GM18861 (cell line): ENCODE measurements around the gene RNF180.

Experiments used
- ATAC-seq: cut with Tn5 transposase; IDR thresholded peaks from one replicate; pipeline ENCODE4 v1.9.1; 2021; ENCODE audit not compliant: unreplicated experiment

The RNF180 gene

GRCh38 chr5:64165500-64166200 is at the start of gene RNF180:
RNF180 (plus strand) TSS chr5:64165843; CDS start chr5:64200808, 34,965 bp downstream.
- peak; percentile 47 for ATAC-seq

DNA sequence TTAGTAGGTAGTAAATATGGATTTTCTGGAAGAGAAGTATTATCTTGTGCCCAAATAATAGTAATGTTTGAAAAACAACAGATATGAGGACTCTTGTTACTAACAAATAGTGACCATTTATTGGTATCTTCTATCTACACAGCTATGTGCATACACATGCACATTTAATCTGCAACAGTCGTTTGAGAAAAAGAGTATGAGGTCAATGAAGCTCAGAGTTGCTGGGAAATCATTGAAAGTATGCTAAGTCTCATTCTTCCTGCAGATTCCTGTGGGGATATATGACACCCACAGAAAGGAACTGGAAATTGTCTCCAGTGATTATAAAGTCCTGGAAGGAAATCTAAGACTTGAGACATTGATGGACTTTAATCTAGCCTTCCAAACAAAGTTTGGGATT is 40.1 kb upstream of the RNF180 start:
- ATAC-seq = no peak

GRCh38 chr5:64126202-64126741 is 39.4 kb upstream of the RNF180 start:
- no peak for ATAC-seq

DNA sequence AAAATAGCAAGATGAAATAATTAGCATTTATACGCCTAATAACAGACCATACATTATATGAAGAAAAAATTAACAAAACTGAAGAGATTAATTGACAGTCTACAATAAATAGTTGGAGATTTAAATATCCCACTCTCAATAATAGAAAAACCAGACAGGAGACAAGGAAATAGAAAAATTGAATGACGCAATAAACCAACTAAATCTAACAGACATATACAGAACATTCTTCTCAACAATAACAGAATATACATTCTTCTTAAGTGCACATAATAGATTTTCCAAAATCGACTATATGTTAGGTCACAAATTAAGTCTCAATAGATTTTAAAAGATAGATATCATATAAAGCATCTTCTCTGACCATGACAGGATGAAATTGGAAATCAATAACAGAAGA is 25.6 kb upstream of the RNF180 start:
- ATAC-seq = no peak

- ATAC-seq = no peak
Measured at GRCh38 chr5:64144425-64145215, 21.0 kb upstream of the RNF180 start.

DNA sequence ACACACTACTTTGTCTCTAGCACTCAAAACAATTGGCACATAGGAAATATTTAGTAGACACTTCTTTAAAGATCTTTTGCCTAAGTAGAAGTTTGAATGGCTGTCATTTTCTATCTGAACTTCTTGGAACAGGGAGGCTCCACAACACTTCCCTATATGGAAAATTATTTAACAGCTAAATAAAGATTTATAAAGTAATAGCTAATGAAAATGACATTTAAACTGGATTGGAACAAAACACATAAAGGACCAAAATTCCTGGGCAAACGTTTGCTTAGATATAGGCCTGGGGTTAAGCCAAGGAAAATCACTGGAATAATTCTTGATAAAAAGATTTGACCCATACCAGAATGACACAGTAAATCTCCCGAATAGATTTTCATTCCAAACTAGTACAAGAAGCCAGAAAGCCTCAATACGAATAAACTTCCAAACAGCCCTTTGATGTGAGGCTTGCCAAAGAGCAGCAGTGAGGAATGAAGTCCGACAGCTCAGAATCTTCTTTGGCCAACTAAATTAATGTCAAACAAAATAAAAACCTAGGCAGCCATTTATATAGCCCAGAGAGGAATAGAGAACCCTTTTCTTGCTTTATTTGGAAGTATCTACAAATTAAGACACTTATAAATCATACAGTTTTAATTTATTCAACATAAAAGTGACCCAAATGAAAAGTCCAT is 20.3 kb upstream of the RNF180 start:
- no peak for ATAC-seq

- no peak for ATAC-seq
Measured at GRCh38 chr5:64147379-64147778, 18.3 kb upstream of the RNF180 start.

DNA sequence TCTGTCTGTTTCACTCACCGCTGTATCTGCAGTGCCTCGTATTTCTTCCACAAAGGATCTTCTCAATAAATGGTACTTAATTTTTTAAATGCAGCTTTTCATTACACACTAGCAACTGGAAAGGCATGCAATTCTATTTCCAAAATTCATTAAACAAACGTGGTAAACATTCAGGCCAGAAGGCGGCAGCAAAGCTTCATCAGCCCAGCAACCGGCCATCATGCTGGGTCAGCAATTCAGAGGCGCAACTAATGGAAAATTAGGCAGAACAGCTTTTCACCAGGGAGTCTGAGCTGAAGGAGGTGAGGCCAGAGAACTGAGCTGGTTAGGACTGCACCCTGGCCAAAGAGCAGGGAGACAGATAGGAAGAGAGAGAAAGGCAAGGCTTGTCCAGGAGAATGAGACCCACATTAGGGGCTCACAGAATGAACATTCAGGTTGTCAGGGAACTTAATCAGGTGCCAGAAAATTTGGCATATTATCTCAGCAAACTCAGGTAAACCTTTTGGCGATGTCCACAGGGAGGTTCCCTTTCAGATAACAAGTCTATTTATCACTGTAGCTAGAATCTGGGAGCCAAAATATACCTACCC is 17.7 kb upstream of the RNF180 start:
- no peak for ATAC-seq

DNA sequence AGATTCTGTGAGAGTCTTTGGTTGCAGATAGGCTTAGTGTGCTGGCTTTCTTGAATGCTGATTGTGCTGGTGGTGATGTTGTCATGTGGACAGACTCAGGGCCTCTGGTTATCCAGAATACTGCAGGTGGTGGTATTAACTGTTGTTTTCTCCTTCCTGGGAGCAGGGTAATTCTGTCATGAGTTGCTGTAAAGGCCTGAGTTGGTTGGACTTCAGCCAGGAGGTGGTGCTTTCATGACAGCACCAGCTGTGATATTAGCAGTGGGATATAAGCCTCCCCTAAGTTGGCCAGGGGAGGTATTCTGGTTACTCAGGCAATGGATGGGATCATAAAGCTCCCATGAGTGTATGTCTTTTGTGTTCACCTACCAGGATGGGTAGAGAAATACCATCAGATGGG is 16.4 kb upstream of the RNF180 start:
- no peak for ATAC-seq

DNA sequence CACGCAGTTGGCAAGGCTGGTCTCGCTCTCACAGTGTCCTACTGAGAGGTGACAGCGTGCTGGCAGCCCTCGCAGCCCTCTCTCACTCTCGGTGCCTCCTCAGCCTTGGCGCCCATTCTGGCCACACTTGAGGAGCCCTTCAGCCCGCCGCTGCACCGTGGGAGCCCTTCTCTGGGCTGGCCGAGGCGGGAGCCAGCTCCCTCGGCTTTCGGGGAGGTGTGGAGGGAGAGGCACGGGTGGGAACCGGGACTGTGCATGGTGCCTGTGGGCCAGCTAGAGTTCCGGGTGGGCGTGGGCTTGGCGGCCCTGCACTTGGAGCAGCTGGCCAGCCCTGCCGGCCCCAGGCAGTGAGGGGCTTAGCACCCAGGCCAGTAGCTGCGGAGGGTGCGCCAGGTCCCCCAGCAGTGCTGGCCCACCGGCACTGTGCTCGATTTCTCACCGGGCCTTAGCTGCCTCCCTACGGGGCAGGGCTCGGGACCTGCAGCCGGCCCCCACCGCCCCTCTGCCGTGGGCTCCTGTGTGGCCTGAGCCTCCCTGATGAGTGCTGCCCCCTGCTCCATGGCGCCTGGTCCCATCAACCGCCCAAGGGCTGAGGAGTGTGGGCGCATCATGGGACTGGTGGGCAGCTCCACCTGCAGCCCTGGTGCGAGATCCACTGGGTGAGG is 15.7 kb upstream of the RNF180 start:
- ATAC-seq = no peak

- no peak for ATAC-seq
Measured at GRCh38 chr5:64156261-64156660, 9.4 kb upstream of the RNF180 start.

GRCh38 chr5:64158827-64159226 is 6.8 kb upstream of the RNF180 start:
- ATAC-seq = no peak

- no peak for ATAC-seq
Measured at GRCh38 chr5:64160201-64160600, 5.4 kb upstream of the RNF180 start.

DNA sequence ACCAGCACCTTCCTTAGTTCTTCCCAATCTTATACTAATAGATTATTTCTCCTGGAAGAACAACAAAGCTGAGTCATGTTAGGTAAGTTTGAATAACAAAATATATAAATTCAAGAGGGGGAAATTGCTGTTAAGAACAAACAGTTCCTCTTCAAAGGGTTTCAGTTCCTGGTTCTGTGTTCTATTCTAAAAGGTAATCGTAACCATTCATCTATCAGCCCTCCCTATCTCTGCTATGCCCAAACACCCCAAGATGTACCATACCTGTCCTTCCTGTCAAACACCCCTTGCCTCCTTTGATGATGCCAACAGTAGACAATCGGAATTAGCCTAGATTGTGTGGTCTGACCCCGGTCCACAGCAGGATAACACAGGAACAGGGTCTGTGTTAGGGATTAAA is 4.2 kb upstream of the RNF180 start:
- ATAC-seq = peak; percentile 72

DNA sequence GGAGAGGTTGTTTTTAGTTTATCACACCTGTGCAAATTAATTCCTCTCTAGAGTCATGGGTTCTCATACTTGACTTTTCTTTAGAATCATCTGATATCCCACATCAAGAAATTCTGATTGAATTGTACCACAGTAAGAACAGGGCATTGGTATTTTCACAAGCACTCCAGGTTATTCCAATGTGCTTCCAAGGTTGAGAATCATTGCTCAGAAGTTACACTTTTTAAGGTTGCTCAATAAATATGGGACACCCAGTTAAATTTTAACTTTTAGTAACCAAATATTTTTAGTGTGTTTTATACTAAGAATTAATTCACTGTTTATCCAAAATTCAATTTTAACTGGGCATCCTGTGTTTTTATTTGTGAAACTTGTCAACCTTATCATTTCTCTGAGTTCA is 2.5 kb upstream of the RNF180 start:
- no peak for ATAC-seq

DNA sequence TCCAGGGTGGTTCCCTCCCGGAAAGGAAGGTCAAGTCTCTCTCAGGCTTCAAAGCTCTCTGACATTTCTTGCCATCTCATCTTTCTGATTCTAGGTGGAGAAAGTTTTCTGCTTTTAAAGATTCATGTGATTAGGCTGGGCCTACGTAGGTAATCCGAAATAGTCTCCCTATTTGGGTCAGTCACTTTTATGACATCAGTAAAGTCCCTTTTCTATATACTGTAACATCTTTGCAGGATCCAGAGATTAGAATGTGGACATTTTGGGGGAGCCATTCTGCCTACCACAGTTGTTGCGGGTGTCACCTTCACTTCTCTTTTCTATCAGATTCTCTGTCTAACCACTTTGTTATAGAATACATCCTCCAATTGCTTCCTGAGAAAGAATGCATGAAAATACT is 1.9 kb upstream of the RNF180 start:
- ATAC-seq = no peak

DNA sequence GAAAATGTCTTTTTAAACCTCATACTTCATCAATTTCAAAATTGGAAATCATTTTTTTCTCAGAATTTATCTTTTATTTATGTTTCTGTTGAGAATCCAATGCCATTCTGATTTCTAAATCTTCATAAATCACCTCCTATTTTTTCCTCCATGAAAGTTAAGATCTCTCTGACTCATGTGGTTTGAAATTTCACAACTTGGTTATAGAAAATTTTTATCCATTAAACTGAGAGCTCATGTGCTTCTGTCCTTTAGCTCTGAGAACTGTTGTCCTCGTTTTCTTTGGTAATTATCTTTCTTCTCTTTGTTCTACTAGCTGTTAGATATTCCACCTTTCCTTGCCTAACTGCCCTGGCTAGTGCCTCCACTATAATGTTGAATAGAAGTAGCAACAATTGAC is 1.5 kb upstream of the RNF180 start:
- no peak for ATAC-seq

DNA sequence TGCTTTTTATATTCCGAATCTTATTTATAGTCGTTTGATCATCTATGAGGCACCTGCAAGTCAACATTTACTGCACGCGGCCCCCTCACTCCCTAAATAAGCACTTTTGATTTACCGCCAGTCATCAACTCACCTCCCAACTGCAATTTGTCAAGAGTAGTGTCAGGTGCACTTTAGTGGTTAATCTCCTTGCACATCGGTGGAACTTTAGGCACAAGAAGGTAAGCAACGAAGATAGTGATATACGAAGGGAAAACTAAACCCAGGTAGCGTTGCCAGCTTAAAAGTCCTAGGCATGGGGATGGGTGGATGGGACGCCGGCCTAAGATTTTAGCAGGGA is 513 bp upstream of the RNF180 start:
- ATAC-seq = no peak

GRCh38 chr5:64166201-64166959 is 737 bp downstream of the RNF180 start:
- no peak for ATAC-seq

- ATAC-seq = no peak
Measured at GRCh38 chr5:64176301-64176700, 10.7 kb downstream of the RNF180 start.
